Panc1 (cell line): ENCODE measurements around the gene SSH2. TPM values are rescaled to one million over a fixed set of nuclear protein-coding genes. Genes with fewer than 3 reads are reported as not detected.

ENCODE experiments used
- ATAC-seq: fragments of 200-7000 bp; cut with Tn5 transposase; 2 replicates; pipeline ENCODE4 v1.9.1; 2020; ENCODE audit warnings: mild to moderate bottlenecking, moderate library complexity
- BruUV-seq: library from RNA; stranded (reverse); fragments of 400-500 nt; replicated peaks from 2 replicates; lab custom pipeline; 2021; lab: Mats Ljungman, UMichigan
- CTCF ChIA-PET: fragments of 300-600 bp; sonication (Branson Sonifier 250); formaldehyde crosslinking; loops from one replicate; lab custom pipeline; 2022; ENCODE audit warnings: antibody characterized with exemption; lab: Charles Lee
- POLR2A ChIA-PET: fragments of 300-600 bp; sonication (Branson Sonifier 250); formaldehyde crosslinking; loops from one replicate; lab custom pipeline; 2022; ENCODE audit warnings: antibody characterized with exemption; lab: Charles Lee
- DNase-seq: peaks from one replicate; pipeline ENCODE4 v3.0.0-alpha.2; 2010; ENCODE audit warnings: low read depth, low spot score
- H3K27ac ChIP-seq: 2 replicates; pipeline ENCODE4 v1.5.1; 2011; ENCODE audit warnings: mild to moderate bottlenecking, low read length, inconsistent platforms
- H3K27me3 ChIP-seq: fragments of 200-500 bp; sonication (Bioruptor generic); 2 replicates; pipeline ENCODE4 v1.6.0; 2014; ENCODE audit warnings: low read length, inconsistent platforms; ENCODE audit not compliant: control insufficient read depth, insufficient read depth
- H3K36me3 ChIP-seq: fragments of 200-500 bp; sonication (Bioruptor generic); 2 replicates; pipeline ENCODE4 v1.5.1; 2014; ENCODE audit warnings: inconsistent platforms, mild to moderate bottlenecking, low read length, moderate library complexity; ENCODE audit not compliant: control insufficient read depth, insufficient read depth
- H3K4me1 ChIP-seq: 2 replicates; pipeline ENCODE4 v1.5.1; 2011; ENCODE audit warnings: inconsistent platforms, mild to moderate bottlenecking, low read length, moderate library complexity; ENCODE audit not compliant: control insufficient read depth, insufficient read depth
- H3K4me3 ChIP-seq, 2 experiments: 2 replicates each; pipeline ENCODE4 v1.5.1; 2011 to 2012; ENCODE audit warnings: low read depth in 2 of 2, low read length in 2 of 2, mild to moderate bottlenecking in 2 of 2, inconsistent platforms in 1 of 2, moderate library complexity in 1 of 2
- H3K9me3 ChIP-seq: fragments of 200-500 bp; sonication (Bioruptor generic); 2 replicates; pipeline ENCODE4 v1.5.1; 2014; ENCODE audit warnings: low read depth, mild to moderate bottlenecking, inconsistent platforms, low read length, moderate library complexity; ENCODE audit not compliant: control insufficient read depth, insufficient read depth
- POLR2AphosphoS5 ChIP-seq: IDR thresholded peaks from 2 replicates; pipeline ENCODE4 v1.6.1; 2012; ENCODE audit warnings: mild to moderate bottlenecking, low read depth, low read length, moderate library complexity
- SIN3A ChIP-seq: IDR thresholded peaks from 2 replicates; pipeline ENCODE4 v1.6.1; 2012; ENCODE audit warnings: low read depth, mild to moderate bottlenecking, low read length, moderate library complexity, borderline replicate concordance; ENCODE audit not compliant: insufficient read depth
- TCF7L2 ChIP-seq: IDR thresholded peaks from 2 replicates; pipeline ENCODE4 v1.6.1; 2011; ENCODE audit warnings: mild to moderate bottlenecking, low read depth, low read length, inconsistent platforms
- in situ Hi-C: cut with HindIII; loops from 2 replicates; pipeline ENCODE4 v1.10.0; 2016; ENCODE audit warnings: low sequenced_read_pairs, low pct_unique_long_range_greater_than_20kb
- intact Hi-C: fragments of 100-400 bp; cut with micrococcal nuclease; formaldehyde crosslinking; loops from one replicate; pipeline ENCODE4 v1.10.0; 2022; ENCODE audit not compliant: unreplicated experiment
- total RNA-seq: library from RNA; stranded (reverse); gene quantifications from one replicate; pipeline ENCODE4 v1.2.1, GENCODE V29; 2021; ENCODE audit not compliant: unreplicated experiment
- TF ChIP-seq, protein P1 (sequence below), 2 experiments: IDR thresholded peaks; 2 replicates each; pipeline ENCODE4 v1.6.1; 2011 to 2012; ENCODE audit warnings: low read depth in 2 of 2, control low read depth in 1 of 2, low read length in 1 of 2, mild to moderate bottlenecking in 1 of 2, moderate library complexity in 1 of 2; ENCODE audit not compliant: insufficient read depth in 1 of 2
- TF ChIP-seq, protein P2 (sequence below): fragments of 450-650 bp; IDR thresholded peaks from 2 replicates; pipeline ENCODE4 v1.5.1; 2017; ENCODE audit warnings: mild to moderate bottlenecking

The SSH2 gene
- total RNA-seq, 1 experiment from 2014 or later = 30.6 TPM

DNA sequence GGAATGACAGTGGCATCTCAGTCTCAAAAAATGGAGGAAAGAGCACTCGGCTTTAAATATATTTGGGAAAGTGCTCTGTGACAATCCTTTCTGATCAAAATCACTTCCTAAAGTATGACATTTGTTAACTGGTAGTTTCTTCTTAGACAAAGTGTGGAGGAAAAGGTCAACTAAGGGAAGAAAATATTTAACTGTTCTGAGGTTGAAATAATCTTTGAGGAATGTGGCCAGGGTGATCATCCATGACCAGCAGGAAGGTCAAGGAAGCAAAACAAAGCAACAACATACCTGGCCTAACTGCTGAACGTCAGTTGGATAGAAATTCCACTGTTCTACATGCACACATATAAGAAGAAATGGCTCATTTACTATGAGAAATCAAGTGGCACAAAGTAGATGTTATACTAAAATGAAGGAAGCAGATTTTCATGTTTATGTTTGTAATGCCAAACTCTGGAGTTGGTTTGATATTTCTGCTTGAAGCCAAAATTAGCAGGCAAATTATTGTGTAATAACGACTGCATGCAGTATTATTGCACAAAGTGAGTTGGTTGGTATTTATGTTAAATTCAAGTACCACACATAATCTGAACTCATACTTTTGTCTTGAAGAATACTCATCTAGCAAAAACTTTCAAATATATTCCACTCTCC lies 220.0 kb downstream of the SSH2 start:
- DNase-seq = no peak
- ChIA-PET CTCF (interaction anchor here (0.5 kb wide), 1 partner anchor 8 kb away, joined by 6 read pairs; no protein-coding TSS in a partner anchor), POLR2A (no interaction called here)
- BruUV-seq = no TSS peak
- in situ Hi-C loops = no loop called here
- Histone ChIP-seq H3K4me3 (no peak overlapping the region), H3K9me3 (no peaks in the 10 kb centered on the region), H3K27ac (0 out of 2 replicates have a peak overlapping the region, but pooled peaks have one; percentile 3), H3K4me1 (peaks cover 16% of the 10 kb centered on the region), H3K27me3 (no peaks in the 10 kb centered on the region), H3K36me3 (no peaks in the 10 kb centered on the region)
- ATAC-seq = no peak
- intact Hi-C loops = loop anchor here (10.0 kb wide), 1 partner anchor 45 kb away; no protein-coding TSS in a partner anchor
- no peak for TF ChIP-seq SIN3A
- TF ChIP-seq, protein P1, sequence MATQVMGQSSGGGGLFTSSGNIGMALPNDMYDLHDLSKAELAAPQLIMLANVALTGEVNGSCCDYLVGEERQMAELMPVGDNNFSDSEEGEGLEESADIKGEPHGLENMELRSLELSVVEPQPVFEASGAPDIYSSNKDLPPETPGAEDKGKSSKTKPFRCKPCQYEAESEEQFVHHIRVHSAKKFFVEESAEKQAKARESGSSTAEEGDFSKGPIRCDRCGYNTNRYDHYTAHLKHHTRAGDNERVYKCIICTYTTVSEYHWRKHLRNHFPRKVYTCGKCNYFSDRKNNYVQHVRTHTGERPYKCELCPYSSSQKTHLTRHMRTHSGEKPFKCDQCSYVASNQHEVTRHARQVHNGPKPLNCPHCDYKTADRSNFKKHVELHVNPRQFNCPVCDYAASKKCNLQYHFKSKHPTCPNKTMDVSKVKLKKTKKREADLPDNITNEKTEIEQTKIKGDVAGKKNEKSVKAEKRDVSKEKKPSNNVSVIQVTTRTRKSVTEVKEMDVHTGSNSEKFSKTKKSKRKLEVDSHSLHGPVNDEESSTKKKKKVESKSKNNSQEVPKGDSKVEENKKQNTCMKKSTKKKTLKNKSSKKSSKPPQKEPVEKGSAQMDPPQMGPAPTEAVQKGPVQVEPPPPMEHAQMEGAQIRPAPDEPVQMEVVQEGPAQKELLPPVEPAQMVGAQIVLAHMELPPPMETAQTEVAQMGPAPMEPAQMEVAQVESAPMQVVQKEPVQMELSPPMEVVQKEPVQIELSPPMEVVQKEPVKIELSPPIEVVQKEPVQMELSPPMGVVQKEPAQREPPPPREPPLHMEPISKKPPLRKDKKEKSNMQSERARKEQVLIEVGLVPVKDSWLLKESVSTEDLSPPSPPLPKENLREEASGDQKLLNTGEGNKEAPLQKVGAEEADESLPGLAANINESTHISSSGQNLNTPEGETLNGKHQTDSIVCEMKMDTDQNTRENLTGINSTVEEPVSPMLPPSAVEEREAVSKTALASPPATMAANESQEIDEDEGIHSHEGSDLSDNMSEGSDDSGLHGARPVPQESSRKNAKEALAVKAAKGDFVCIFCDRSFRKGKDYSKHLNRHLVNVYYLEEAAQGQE (IDR thresholded peaks at IDR 0.05; ENCODE audit: insufficient read depth in 1 of 2, low read depth in 2 of 2, low read length in 1 of 2) = no peak
- TF ChIP-seq POLR2AphosphoS5 = no peak
- TF ChIP-seq, protein P2, sequence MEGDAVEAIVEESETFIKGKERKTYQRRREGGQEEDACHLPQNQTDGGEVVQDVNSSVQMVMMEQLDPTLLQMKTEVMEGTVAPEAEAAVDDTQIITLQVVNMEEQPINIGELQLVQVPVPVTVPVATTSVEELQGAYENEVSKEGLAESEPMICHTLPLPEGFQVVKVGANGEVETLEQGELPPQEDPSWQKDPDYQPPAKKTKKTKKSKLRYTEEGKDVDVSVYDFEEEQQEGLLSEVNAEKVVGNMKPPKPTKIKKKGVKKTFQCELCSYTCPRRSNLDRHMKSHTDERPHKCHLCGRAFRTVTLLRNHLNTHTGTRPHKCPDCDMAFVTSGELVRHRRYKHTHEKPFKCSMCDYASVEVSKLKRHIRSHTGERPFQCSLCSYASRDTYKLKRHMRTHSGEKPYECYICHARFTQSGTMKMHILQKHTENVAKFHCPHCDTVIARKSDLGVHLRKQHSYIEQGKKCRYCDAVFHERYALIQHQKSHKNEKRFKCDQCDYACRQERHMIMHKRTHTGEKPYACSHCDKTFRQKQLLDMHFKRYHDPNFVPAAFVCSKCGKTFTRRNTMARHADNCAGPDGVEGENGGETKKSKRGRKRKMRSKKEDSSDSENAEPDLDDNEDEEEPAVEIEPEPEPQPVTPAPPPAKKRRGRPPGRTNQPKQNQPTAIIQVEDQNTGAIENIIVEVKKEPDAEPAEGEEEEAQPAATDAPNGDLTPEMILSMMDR = no peak
- no peak for TF ChIP-seq TCF7L2

DNA sequence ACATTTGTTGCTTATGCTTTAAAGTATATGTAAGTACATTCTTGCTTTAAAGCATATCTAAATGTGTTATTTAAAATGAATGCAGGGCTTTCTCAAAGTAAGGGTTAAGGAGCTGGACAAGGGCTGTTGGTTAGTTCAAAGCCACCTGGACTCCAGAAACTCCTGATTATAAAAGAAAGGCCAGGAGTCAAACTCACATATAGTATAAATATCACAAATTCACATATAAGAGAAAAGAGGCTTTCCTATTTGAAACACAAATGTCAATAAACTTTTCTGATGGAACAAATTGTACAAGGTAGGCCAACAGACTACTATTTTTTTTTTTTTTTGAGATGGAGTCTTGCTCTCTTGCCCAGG lies 222.8 kb downstream of the SSH2 start:
- H3K4me1 ChIP-seq = peaks cover 16% of the 10 kb centered on the region
- no peaks in the 10 kb centered on the region for H3K27me3 ChIP-seq
- ATAC-seq = no peak
- CTCF ChIA-PET = no interaction called here
- no peak for TF ChIP-seq TCF7L2
- no peak for TF ChIP-seq SIN3A
- TF ChIP-seq, protein P2 = no peak
- TF ChIP-seq POLR2AphosphoS5 = no peak
- no peak overlapping the region for H3K27ac ChIP-seq
- no peaks in the 10 kb centered on the region for H3K36me3 ChIP-seq
- in situ Hi-C loops (no loop called here), intact Hi-C loops (no loop called here)
- no peak for DNase-seq
- H3K4me3 ChIP-seq = no peak overlapping the region
- H3K9me3 ChIP-seq = no peaks in the 10 kb centered on the region
- POLR2A ChIA-PET = no interaction called here
- BruUV-seq = no TSS peak
